Measurements from ENCODE around the gene AGK. TPM values are rescaled to one million over a fixed set of nuclear protein-coding genes. Genes with fewer than 3 reads are reported as not detected.

The AGK gene
- total and polyA plus RNA-seq, 4 donors: 13.7 to 39.1 (median 20.9) TPM

GRCh38 chr7:141685285-141686023, 134.2 kb downstream of the AGK start:
- Histone ChIP-seq H3K27me3 (ENCODE audit: control insufficient read depth in 3 of 3, insufficient read depth in 3 of 3, low read length in 2 of 3) (no peaks in the 10 kb centered on the region), H3K4me1 (ENCODE audit: control insufficient read depth in 5 of 5, insufficient read depth in 5 of 5, low read length in 5 of 5) (peaks cover 0 to 22% (median 5%) of the 10 kb centered on the region in 5 donors), H3K9ac (ENCODE audit: insufficient read depth in 1 of 2, low read length in 2 of 2) (peak overlapping the region in 1 of 2 donors; percentile 59), H3K27ac (ENCODE audit: low read depth in 1 of 2, low read length in 1 of 2) (peak overlapping the region in 1 of 2 donors; percentile 5), H3K9me3 (ENCODE audit: control insufficient read depth in 4 of 4, insufficient read depth in 3 of 4, low read length in 3 of 4) (no peaks in the 10 kb centered on the region), H3K36me3 (ENCODE audit: control insufficient read depth in 4 of 4, insufficient read depth in 4 of 4, low read length in 4 of 4) (peaks cover 10 to 18% (median 16%) of the 10 kb centered on the region in 4 donors), H3K4me3 (no peak overlapping the region)
- WGBS, 2 donors: 81 to 89% methylated on average over 27 of the region's 27 CpGs
- peak; percentile 27 for ATAC-seq (ENCODE audit: insufficient read depth, low FRiP score)
- DNase-seq: peak; percentile 88 to 97 (median 96)
- no peak for TF ChIP-seq CTCF (IDR thresholded peaks at IDR 0.05; ENCODE audit: control extremely low read depth, extremely low read depth)

- WGBS, 2 donors: 79 to 89% methylated on average over 3 of the region's 3 CpGs
- DNase-seq (no peak), ATAC-seq (ENCODE audit: insufficient read depth, low FRiP score) (no peak)
- Histone ChIP-seq H3K27me3 (ENCODE audit: control insufficient read depth in 3 of 3, insufficient read depth in 3 of 3, low read length in 2 of 3) (no peaks in the 10 kb centered on the region), H3K4me3 (no peak overlapping the region), H3K36me3 (ENCODE audit: control insufficient read depth in 4 of 4, insufficient read depth in 4 of 4, low read length in 4 of 4) (peaks cover 10 to 16% (median 13%) of the 10 kb centered on the region in 4 donors), H3K9me3 (ENCODE audit: control insufficient read depth in 4 of 4, insufficient read depth in 3 of 4, low read length in 3 of 4) (no peaks in the 10 kb centered on the region), H3K27ac (ENCODE audit: low read depth in 1 of 2, low read length in 1 of 2) (no peak overlapping the region), H3K4me1 (ENCODE audit: control insufficient read depth in 5 of 5, insufficient read depth in 5 of 5, low read length in 5 of 5) (peaks cover 0 to 22% (median 5%) of the 10 kb centered on the region in 5 donors), H3K9ac (ENCODE audit: insufficient read depth in 1 of 2, low read length in 2 of 2) (no peak overlapping the region)
- TF ChIP-seq CTCF (IDR thresholded peaks at IDR 0.05; ENCODE audit: control extremely low read depth, extremely low read depth): no peak
These were observed 134.9 kb downstream of the AGK start for GRCh38 chr7:141686074-141686473.

- H3K27ac ChIP-seq (ENCODE audit: low read depth in 1 of 2, low read length in 1 of 2): peak overlapping the region in 1 of 2 donors; percentile 47
- H3K36me3 ChIP-seq (ENCODE audit: control insufficient read depth in 4 of 4, insufficient read depth in 4 of 4, low read length in 4 of 4): peaks cover 9 to 14% (median 10%) of the 10 kb centered on the region in 4 donors
- no peak for TF ChIP-seq CTCF (IDR thresholded peaks at IDR 0.05; ENCODE audit: control extremely low read depth, extremely low read depth)
- ATAC-seq (ENCODE audit: insufficient read depth, low FRiP score) (no peak), DNase-seq (no peak)
- no peak overlapping the region for H3K9ac ChIP-seq (ENCODE audit: insufficient read depth in 1 of 2, low read length in 2 of 2)
- peaks cover 0 to 22% (median 5%) of the 10 kb centered on the region in 5 donors for H3K4me1 ChIP-seq (ENCODE audit: control insufficient read depth in 5 of 5, insufficient read depth in 5 of 5, low read length in 5 of 5)
- H3K9me3 ChIP-seq (ENCODE audit: control insufficient read depth in 4 of 4, insufficient read depth in 3 of 4, low read length in 3 of 4): no peaks in the 10 kb centered on the region
- H3K27me3 ChIP-seq (ENCODE audit: control insufficient read depth in 3 of 3, insufficient read depth in 3 of 3, low read length in 2 of 3): no peaks in the 10 kb centered on the region
- 85 to 92% methylated on average over 6 of the region's 6 CpGs for WGBS, 2 donors
- no peak overlapping the region for H3K4me3 ChIP-seq
These were observed 135.5 kb downstream of the AGK start for GRCh38 chr7:141686670-141687069.

Measured in lung (tissue), 12 donors.